Measurements from ENCODE around the gene CHST1. TPM values are rescaled to one million over a fixed set of nuclear protein-coding genes. Genes with fewer than 3 reads are reported as not detected.

Gene CHST1
- total RNA-seq, 1 experiment from 2014 or later: not detected

- ATAC-seq (no peak), DNase-seq (no peak)
- Histone ChIP-seq H3F3A (ENCODE audit: low read length, unreplicated experiment) (no peaks in the 10 kb centered on the region), H4K20me1 (ENCODE audit: low read length) (no peaks in the 10 kb centered on the region), H3K4me3 (ENCODE audit: low read length) (no peak overlapping the region), H3K9me2 (replicated peaks; ENCODE audit: low read length) (no peaks in the 10 kb centered on the region), H2AFZ (ENCODE audit: low read length) (no peak overlapping the region), H3K4me2 (ENCODE audit: low read length) (no peak overlapping the region), H3K27ac (ENCODE audit: low read length) (no peak overlapping the region), H3K9ac (ENCODE audit: low read length) (no peak overlapping the region), H3K27me3 (ENCODE audit: low read length) (peaks cover 55% of the 10 kb centered on the region), H3K9me3 (ENCODE audit: low read length) (no peaks in the 10 kb centered on the region), H3K79me2 (ENCODE audit: low read length) (no peaks in the 10 kb centered on the region), H3K4me1 (ENCODE audit: insufficient read depth, low read length) (no peaks in the 10 kb centered on the region), H3K36me3 (ENCODE audit: low read depth, low read length) (no peaks in the 10 kb centered on the region)
- TF ChIP-seq CTCF (conservative IDR thresholded peaks at IDR 0.05; ENCODE audit: low read depth, low read length) (no peak), EZH2 (IDR thresholded peaks at IDR 0.05; ENCODE audit: low read length, unreplicated experiment) (no peak), EZH2phosphoT487 (IDR thresholded peaks at IDR 0.05; ENCODE audit: borderline replicate concordance, low read length) (no peak)
- intact Hi-C loops (cut with micrococcal nuclease): no loop called here
- BruUV-seq (replicated peaks): no TSS peak
- ChIA-PET CTCF (no interaction called here), POLR2A (ENCODE audit: unreplicated experiment) (no interaction called here)
Observed at GRCh38 chr11:45667929-45668680, 2.7 kb upstream of the CHST1 start.

GRCh38 chr11:45666648-45667642 is 1.5 kb upstream of the CHST1 start:
- CTCF ChIA-PET: interaction anchor here (0.5 kb wide), 1 partner anchor 11 kb away, joined by 4 read pairs; no protein-coding TSS in a partner anchor
- no peaks in the 10 kb centered on the region for H3K36me3 ChIP-seq (ENCODE audit: low read depth, low read length)

More at GRCh38 chr11:45666648-45667642, 1.5 kb upstream of the CHST1 start:
- Histone ChIP-seq H4K20me1 (ENCODE audit: low read length) (no peaks in the 10 kb centered on the region), H3K4me1 (ENCODE audit: insufficient read depth, low read length) (no peaks in the 10 kb centered on the region), H3K9me2 (replicated peaks; ENCODE audit: low read length) (no peaks in the 10 kb centered on the region), H3K9ac (ENCODE audit: low read length) (no peak overlapping the region), H2AFZ (ENCODE audit: low read length) (no peak overlapping the region), H3K4me3 (ENCODE audit: low read length) (no peak overlapping the region), H3K4me2 (ENCODE audit: low read length) (no peak overlapping the region), H3K79me2 (ENCODE audit: low read length) (no peaks in the 10 kb centered on the region), H3F3A (ENCODE audit: low read length, unreplicated experiment) (no peaks in the 10 kb centered on the region), H3K27ac (ENCODE audit: low read length) (no peak overlapping the region), H3K9me3 (ENCODE audit: low read length) (no peaks in the 10 kb centered on the region), H3K27me3 (ENCODE audit: low read length) (peaks cover 66% of the 10 kb centered on the region)
- intact Hi-C loops (cut with micrococcal nuclease): no loop called here
- TF ChIP-seq EZH2phosphoT487 (IDR thresholded peaks at IDR 0.05; ENCODE audit: borderline replicate concordance, low read length) (no peak), EZH2 (IDR thresholded peaks at IDR 0.05; ENCODE audit: low read length, unreplicated experiment) (no peak), CTCF (conservative IDR thresholded peaks at IDR 0.05; ENCODE audit: low read depth, low read length) (no peak)
- POLR2A ChIA-PET (ENCODE audit: unreplicated experiment): no interaction called here
- DNase-seq (no peak), ATAC-seq (no peak)
- BruUV-seq (replicated peaks): no TSS peak

Data from PC-3 (cell line).